Measurements from ENCODE around the gene ADAMTSL4. TPM values are rescaled to one million over a fixed set of nuclear protein-coding genes. Genes with fewer than 3 reads are reported as not detected.

ADAMTSL4 gene
- total RNA-seq, 1 experiment from 2014 or later = 9.5 TPM

GRCh38 chr1:150561974-150562445 is 12.8 kb downstream of the ADAMTSL4 start:
- CTCF ChIA-PET = interaction anchor here (0.5 to 1.7 kb wide), 5 partner anchors 14 to 361 kb away, joined by 3 to 12 read pairs (median 6); no protein-coding TSS in a partner anchor

GRCh38 chr1:150562446-150563339 is 13.5 kb downstream of the ADAMTSL4 start:
- Histone ChIP-seq H3K27me3 (ENCODE audit: control insufficient read depth, insufficient read depth, low read length) (no peaks in the 10 kb centered on the region), H3K36me3 (ENCODE audit: control insufficient read depth, insufficient read depth, low read length) (no peaks in the 10 kb centered on the region), H3K27ac (ENCODE audit: low read length) (peak overlapping the region; percentile 98), H3K4me3 (ENCODE audit: low read depth in 2 of 2, low read length in 2 of 2) (peak overlapping the region; percentile 48 to 69), H3K9me3 (ENCODE audit: control insufficient read depth, insufficient read depth, low read depth, low read length) (no peaks in the 10 kb centered on the region), H3K4me1 (ENCODE audit: control insufficient read depth, insufficient read depth, low read length) (peaks cover 65% of the 10 kb centered on the region)
- in situ Hi-C loops (cut with HindIII; ENCODE audit: low pct_unique_long_range_greater_than_20kb, low sequenced_read_pairs) = no loop called here
- ChIA-PET POLR2A (interaction anchor here (0.5 to 2.4 kb wide), 7 partner anchors 7 to 40 kb away, joined by 3 to 13 read pairs (median 5); partner anchors contain the start of gene MCL1), CTCF (interaction anchor here (0.5 to 1.2 kb wide), 2 partner anchors 30 to 347 kb away, joined by 3 to 4 read pairs; no protein-coding TSS in a partner anchor)
- TF ChIP-seq SIN3A (IDR thresholded peaks at IDR 0.05; ENCODE audit: borderline replicate concordance, insufficient read depth, low read depth, low read length) (no peak), TCF7L2 (IDR thresholded peaks at IDR 0.05; ENCODE audit: low read depth, low read length) (no peak)
- no TSS peak for BruUV-seq (replicated peaks)
- ATAC-seq = no peak
- no peak for DNase-seq (ENCODE audit: low read depth, low spot score)
- intact Hi-C loops (cut with micrococcal nuclease; ENCODE audit: unreplicated experiment) = loop anchor here (5.0 kb wide), 2 partner anchors 60 to 250 kb away; no protein-coding TSS in a partner anchor

More at GRCh38 chr1:150561974-150562445, 12.8 kb downstream of the ADAMTSL4 start:
- peak overlapping the region; percentile 48 to 69 for H3K4me3 ChIP-seq (ENCODE audit: low read depth in 2 of 2, low read length in 2 of 2)
- no peaks in the 10 kb centered on the region for H3K27me3 ChIP-seq (ENCODE audit: control insufficient read depth, insufficient read depth, low read length)
- BruUV-seq (replicated peaks) = no TSS peak
- H3K36me3 ChIP-seq (ENCODE audit: control insufficient read depth, insufficient read depth, low read length) = no peaks in the 10 kb centered on the region
- POLR2A ChIA-PET = interaction anchor here (0.5 to 2.4 kb wide), 6 partner anchors 8 to 56 kb away, joined by 3 to 13 read pairs (median 4); partner anchors contain the start of gene MCL1
- DNase-seq (ENCODE audit: low read depth, low spot score) (no peak), ATAC-seq (peak; percentile 75)
- H3K4me1 ChIP-seq (ENCODE audit: control insufficient read depth, insufficient read depth, low read length) = peaks cover 58% of the 10 kb centered on the region
- in situ Hi-C loops (cut with HindIII; ENCODE audit: low pct_unique_long_range_greater_than_20kb, low sequenced_read_pairs) (no loop called here), intact Hi-C loops (cut with micrococcal nuclease; ENCODE audit: unreplicated experiment) (loop anchor here (5.0 kb wide), 2 partner anchors 60 to 250 kb away; no protein-coding TSS in a partner anchor)
- H3K27ac ChIP-seq (ENCODE audit: low read length) = peak overlapping the region; percentile 98
- TF ChIP-seq POLR2AphosphoS5 (IDR thresholded peaks at IDR 0.05; ENCODE audit: low read depth, low read length) (peak; percentile 83), SIN3A (IDR thresholded peaks at IDR 0.05; ENCODE audit: borderline replicate concordance, insufficient read depth, low read depth, low read length) (no peak; the same call in 1 of the 2 replicates)
- H3K9me3 ChIP-seq (ENCODE audit: control insufficient read depth, insufficient read depth, low read depth, low read length) = no peaks in the 10 kb centered on the region

DNA sequence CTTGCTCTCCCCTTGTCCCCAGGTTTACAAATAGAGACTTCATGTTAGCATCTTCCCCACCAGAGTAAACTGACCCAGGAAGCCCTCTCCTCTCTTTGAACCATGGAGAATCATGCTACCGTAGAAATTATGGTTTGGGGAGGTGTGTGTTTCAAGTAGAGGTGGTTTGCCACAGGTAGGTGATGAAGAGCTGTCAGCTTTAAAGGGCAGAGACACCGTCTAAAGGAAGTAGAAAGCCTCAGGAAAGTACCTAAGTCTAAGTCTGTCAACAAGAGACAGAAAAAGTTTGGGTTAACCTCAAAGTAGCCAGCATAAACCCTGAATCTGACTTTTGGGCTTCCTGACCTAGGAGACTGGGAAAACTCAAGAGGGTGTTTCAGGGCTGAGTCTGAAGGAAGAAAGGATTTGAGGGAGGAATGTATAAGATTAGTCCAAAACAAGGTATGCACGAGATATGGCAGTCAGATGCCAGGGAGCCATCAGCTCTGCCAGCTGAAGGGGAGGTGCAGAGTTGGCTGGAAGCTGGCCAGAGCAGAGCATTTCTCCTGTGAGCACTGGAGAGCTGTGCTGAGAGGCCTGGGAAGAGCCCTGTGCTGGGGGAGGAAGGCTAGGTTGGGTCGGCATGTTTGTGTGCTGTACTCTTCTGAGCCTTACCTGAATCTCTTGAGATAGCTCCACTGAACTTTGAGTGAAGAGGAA is 14.3 kb downstream of the ADAMTSL4 start:
- Histone ChIP-seq H3K36me3 (ENCODE audit: control insufficient read depth, insufficient read depth, low read length) (no peaks in the 10 kb centered on the region), H3K4me1 (ENCODE audit: control insufficient read depth, insufficient read depth, low read length) (peaks cover 73% of the 10 kb centered on the region), H3K4me3 (ENCODE audit: low read depth in 2 of 2, low read length in 2 of 2) (no peak overlapping the region; a peak in 1 of 4 replicates), H3K9me3 (ENCODE audit: control insufficient read depth, insufficient read depth, low read depth, low read length) (no peaks in the 10 kb centered on the region), H3K27me3 (ENCODE audit: control insufficient read depth, insufficient read depth, low read length) (no peaks in the 10 kb centered on the region), H3K27ac (ENCODE audit: low read length) (peak overlapping the region; percentile 98)
- in situ Hi-C loops (cut with HindIII; ENCODE audit: low pct_unique_long_range_greater_than_20kb, low sequenced_read_pairs) = no loop called here
- ChIA-PET CTCF (interaction anchor here (0.7 kb wide), 1 partner anchor 61 kb away, joined by 6 read pairs; no protein-coding TSS in a partner anchor), POLR2A (interaction anchor here (0.5 to 2.4 kb wide), 7 partner anchors 9 to 84 kb away, joined by 3 to 13 read pairs (median 7); partner anchors contain the start of gene ENSA)
- DNase-seq (ENCODE audit: low read depth, low spot score) = no peak
- no peak for TF ChIP-seq SIN3A (IDR thresholded peaks at IDR 0.05; ENCODE audit: borderline replicate concordance, insufficient read depth, low read depth, low read length)
- no peak for TF ChIP-seq TCF7L2 (IDR thresholded peaks at IDR 0.05; ENCODE audit: low read depth, low read length)
- TF ChIP-seq REST (IDR thresholded peaks at IDR 0.05; ENCODE audit: insufficient read depth in 1 of 2, low read depth in 2 of 2, low read length in 1 of 2) = no peak
- TF ChIP-seq CTCF (IDR thresholded peaks at IDR 0.05) = no peak
- TF ChIP-seq POLR2AphosphoS5 (IDR thresholded peaks at IDR 0.05; ENCODE audit: low read depth, low read length) = no peak
- intact Hi-C loops (cut with micrococcal nuclease; ENCODE audit: unreplicated experiment) = loop anchor here (5.0 kb wide), 2 partner anchors 59 to 249 kb away; no protein-coding TSS in a partner anchor
- no peak for ATAC-seq
- BruUV-seq (replicated peaks) = no TSS peak

Measured in Panc1 (cell line).